GM15510 (cell line): ENCODE measurements around the gene SETDB2.
A peak's percentile ranks its signal among the peaks of the same experiment; 100 is the strongest.

Source experiments
- POLR2A ChIP-seq: IDR thresholded peaks from 3 replicates; pipeline ENCODE4 v1.6.1; 2011; ENCODE audit warnings: borderline replicate concordance; ENCODE audit not compliant: insufficient read length; ENCODE audit errors: extremely low read depth

The SETDB2 gene

GRCh38 chr13:49495783-49496762, 52.0 kb downstream of the SETDB2 start, which contains the start of gene PHF11:
Gene PHF11 (plus strand): TSS chr13:49495953. CDS start chr13:49496002, 49 bp downstream.
- TF ChIP-seq POLR2A: peak; percentile 83

GRCh38 chr13:49497272-49497671, 53.2 kb downstream of the SETDB2 start:
- TF ChIP-seq POLR2A: no peak

- no peak for TF ChIP-seq POLR2A
Observed at GRCh38 chr13:49498206-49498605, 54.1 kb downstream of the SETDB2 start.

GRCh38 chr13:49499889-49500660, 56.0 kb downstream of the SETDB2 start:
- TF ChIP-seq POLR2A: no peak

- TF ChIP-seq POLR2A: no peak
Observed at GRCh38 chr13:49502954-49503353, 58.9 kb downstream of the SETDB2 start.

GRCh38 chr13:49503951-49504350, 59.9 kb downstream of the SETDB2 start:
- TF ChIP-seq POLR2A: no peak

- TF ChIP-seq POLR2A: no peak
Observed at GRCh38 chr13:49512578-49512977, 68.5 kb downstream of the SETDB2 start.

GRCh38 chr13:49516467-49516866, 72.4 kb downstream of the SETDB2 start:
- no peak for TF ChIP-seq POLR2A

GRCh38 chr13:49517461-49517860, 73.4 kb downstream of the SETDB2 start:
- no peak for TF ChIP-seq POLR2A

GRCh38 chr13:49521224-49521623, 77.2 kb downstream of the SETDB2 start:
- no peak for TF ChIP-seq POLR2A

- TF ChIP-seq POLR2A: no peak
Observed at GRCh38 chr13:49524740-49525501, 80.8 kb downstream of the SETDB2 start.

GRCh38 chr13:49527123-49527522, 83.0 kb downstream of the SETDB2 start:
- no peak for TF ChIP-seq POLR2A

GRCh38 chr13:49528161-49528560, 84.1 kb downstream of the SETDB2 start:
- no peak for TF ChIP-seq POLR2A

GRCh38 chr13:49530457-49530856, 86.4 kb downstream of the SETDB2 start:
- TF ChIP-seq POLR2A: no peak

GRCh38 chr13:49532593-49532992, 88.5 kb downstream of the SETDB2 start:
- TF ChIP-seq POLR2A: no peak
